ENCODE results near the gene SEMA3B.

The SEMA3B gene

DNA sequence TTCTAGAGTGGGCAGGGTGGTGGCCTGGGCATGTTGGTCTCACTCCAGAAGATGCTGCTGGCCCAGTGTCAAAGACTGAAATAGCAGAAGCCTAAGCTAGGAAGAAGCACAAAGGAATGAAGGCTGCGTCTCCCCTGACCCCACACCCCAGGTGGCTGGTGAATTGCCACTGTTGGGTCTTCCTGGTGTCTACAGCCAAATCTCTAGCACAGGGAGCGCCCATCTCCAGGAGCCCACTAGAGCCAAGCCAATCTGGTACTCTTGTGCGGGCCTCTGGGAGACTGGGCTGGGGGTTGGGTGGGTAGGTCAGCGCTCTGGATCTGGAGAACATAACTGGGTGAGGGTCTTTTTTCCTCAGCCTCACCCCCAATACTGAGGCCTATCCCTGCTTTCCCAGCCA is 58.2 kb downstream of the SEMA3B start:
- no peak for TF ChIP-seq CTCF (IDR thresholded peaks at IDR 0.05)

All from LNCAP (cell line).